PC-3 (cell line): ENCODE results near the gene SHANK2. TPM values are rescaled to one million over a fixed set of nuclear protein-coding genes. Genes with fewer than 3 reads are reported as not detected.

Source experiments
- ATAC-seq: fragments of 200-7000 bp; cut with Tn5 transposase; 2 replicates; pipeline ENCODE4 v1.9.1; 2020; ENCODE audit warnings: mild to moderate bottlenecking, moderate library complexity
- BruUV-seq: library from RNA; stranded (reverse); fragments of 400-500 nt; replicated peaks from 2 replicates; lab custom pipeline; 2021; lab: Mats Ljungman, UMichigan
- CTCF ChIA-PET: fragments of 300-600 bp; sonication (Branson Sonifier 250); formaldehyde crosslinking; loops from one replicate; lab custom pipeline; 2022; ENCODE audit warnings: antibody characterized with exemption; lab: Charles Lee
- POLR2A ChIA-PET: fragments of 300-600 bp; sonication (Branson Sonifier 250); formaldehyde crosslinking; loops from one replicate; lab custom pipeline; 2022; ENCODE audit warnings: antibody characterized with exemption; ENCODE audit not compliant: unreplicated experiment; lab: Charles Lee
- DNase-seq: peaks from one replicate; pipeline ENCODE4 v3.0.0-alpha.2; 2015
- H2AFZ ChIP-seq: fragments of 300-600 bp; sonication (generic); 2 replicates; pipeline ENCODE4 v1.6.0; 2016; ENCODE audit warnings: antibody characterized with exemption, low read length
- H3F3A ChIP-seq: fragments of 300-600 bp; sonication (generic); one replicate; pipeline ENCODE4 v1.6.0; 2017; ENCODE audit warnings: antibody characterized with exemption, low read length, control low read depth, mild to moderate bottlenecking; ENCODE audit not compliant: unreplicated experiment
- H3K27ac ChIP-seq: fragments of 300-600 bp; sonication (generic); 2 replicates; pipeline ENCODE4 v1.5.1; 2016; ENCODE audit warnings: mild to moderate bottlenecking, low read length
- H3K27me3 ChIP-seq: fragments of 300-600 bp; sonication (generic); 2 replicates; pipeline ENCODE4 v1.6.1; 2016; ENCODE audit warnings: low read length, mixed read lengths
- H3K36me3 ChIP-seq: fragments of 300-600 bp; sonication (generic); 2 replicates; pipeline ENCODE4 v1.6.1; 2016; ENCODE audit warnings: low read depth, mixed run types, low read length, mixed read lengths
- H3K4me1 ChIP-seq: fragments of 300-600 bp; sonication (generic); 2 replicates; pipeline ENCODE4 v1.5.1; 2016; ENCODE audit warnings: low read length; ENCODE audit not compliant: insufficient read depth
- H3K4me2 ChIP-seq: fragments of 300-600 bp; sonication (generic); 2 replicates; pipeline ENCODE4 v1.6.0; 2016; ENCODE audit warnings: low read length
- H3K4me3 ChIP-seq: fragments of 300-600 bp; sonication (generic); 2 replicates; pipeline ENCODE4 v1.5.1; 2016; ENCODE audit warnings: mild to moderate bottlenecking, low read length, mixed read lengths
- H3K79me2 ChIP-seq: fragments of 300-600 bp; sonication (generic); 2 replicates; pipeline ENCODE4 v1.6.1; 2017; ENCODE audit warnings: low read length, mixed read lengths
- H3K9ac ChIP-seq: fragments of 300-600 bp; sonication (generic); 2 replicates; pipeline ENCODE4 v1.6.0; 2016; ENCODE audit warnings: mild to moderate bottlenecking, low read length
- H3K9me2 ChIP-seq: fragments of 300-600 bp; sonication (generic); replicated peaks from 2 replicates; pipeline ENCODE4 v1.6.1; 2016; ENCODE audit warnings: mixed run types, low read length, mixed read lengths
- H3K9me3 ChIP-seq: fragments of 300-600 bp; sonication (generic); 2 replicates; pipeline ENCODE4 v1.6.1; 2016; ENCODE audit warnings: low read length, mixed read lengths
- H4K20me1 ChIP-seq: fragments of 300-600 bp; sonication (generic); 2 replicates; pipeline ENCODE4 v1.6.1; 2016; ENCODE audit warnings: low read length, mixed read lengths
- EZH2 ChIP-seq: fragments of 300-600 bp; sonication (generic); IDR thresholded peaks from one replicate; pipeline ENCODE4 v1.6.1; 2017; ENCODE audit warnings: antibody characterized with exemption, mild to moderate bottlenecking, low read length; ENCODE audit not compliant: unreplicated experiment
- EZH2phosphoT487 ChIP-seq: fragments of 300-600 bp; sonication (generic); IDR thresholded peaks from 2 replicates; pipeline ENCODE4 v1.6.1; 2018; ENCODE audit warnings: mild to moderate bottlenecking, antibody characterized with exemption, low read length, borderline replicate concordance
- intact Hi-C: fragments of 100-400 bp; cut with micrococcal nuclease; formaldehyde crosslinking; loops from 2 replicates; pipeline ENCODE4 v1.9.0; 2023
- total RNA-seq: library from RNA; depleted of rRNA; stranded (reverse); fragments of >200 nt; gene quantifications from 2 replicates; pipeline ENCODE4 v1.2.3, GENCODE V29; 2014
- TF ChIP-seq, protein P1 (sequence below): fragments of 300-600 bp; sonication (generic); conservative IDR thresholded peaks from 2 replicates; pipeline ENCODE4 v1.5.1; 2017; ENCODE audit warnings: antibody characterized with exemption, low read depth, mild to moderate bottlenecking, low read length

Gene SHANK2
- total RNA-seq, 1 experiment from 2014 or later = 45.0 TPM

GRCh38 chr11:71222318-71223080 is 29.9 kb downstream of the SHANK2 start:
- Histone ChIP-seq H3K9me3 (0 out of 2 replicates have a peak, but pooled peaks cover 4% of the 10 kb centered on the region), H3K79me2 (no peaks in the 10 kb centered on the region), H2AFZ (no peak overlapping the region), H3K27ac (no peak overlapping the region), H3K4me1 (no peaks in the 10 kb centered on the region), H4K20me1 (no peaks in the 10 kb centered on the region), H3K9ac (no peak overlapping the region), H3F3A (no peaks in the 10 kb centered on the region), H3K27me3 (no peaks in the 10 kb centered on the region), H3K9me2 (no peaks in the 10 kb centered on the region), H3K4me2 (no peak overlapping the region), H3K36me3 (peaks cover 18% of the 10 kb centered on the region), H3K4me3 (no peak overlapping the region)
- BruUV-seq = no TSS peak
- TF ChIP-seq, protein P1, sequence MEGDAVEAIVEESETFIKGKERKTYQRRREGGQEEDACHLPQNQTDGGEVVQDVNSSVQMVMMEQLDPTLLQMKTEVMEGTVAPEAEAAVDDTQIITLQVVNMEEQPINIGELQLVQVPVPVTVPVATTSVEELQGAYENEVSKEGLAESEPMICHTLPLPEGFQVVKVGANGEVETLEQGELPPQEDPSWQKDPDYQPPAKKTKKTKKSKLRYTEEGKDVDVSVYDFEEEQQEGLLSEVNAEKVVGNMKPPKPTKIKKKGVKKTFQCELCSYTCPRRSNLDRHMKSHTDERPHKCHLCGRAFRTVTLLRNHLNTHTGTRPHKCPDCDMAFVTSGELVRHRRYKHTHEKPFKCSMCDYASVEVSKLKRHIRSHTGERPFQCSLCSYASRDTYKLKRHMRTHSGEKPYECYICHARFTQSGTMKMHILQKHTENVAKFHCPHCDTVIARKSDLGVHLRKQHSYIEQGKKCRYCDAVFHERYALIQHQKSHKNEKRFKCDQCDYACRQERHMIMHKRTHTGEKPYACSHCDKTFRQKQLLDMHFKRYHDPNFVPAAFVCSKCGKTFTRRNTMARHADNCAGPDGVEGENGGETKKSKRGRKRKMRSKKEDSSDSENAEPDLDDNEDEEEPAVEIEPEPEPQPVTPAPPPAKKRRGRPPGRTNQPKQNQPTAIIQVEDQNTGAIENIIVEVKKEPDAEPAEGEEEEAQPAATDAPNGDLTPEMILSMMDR = no peak
- TF ChIP-seq EZH2phosphoT487 (no peak), EZH2 (no peak)
- DNase-seq (no peak), ATAC-seq (no peak)
- ChIA-PET CTCF (no interaction called here), POLR2A (no interaction called here)
- intact Hi-C loops = no loop called here

GRCh38 chr11:71221821-71222220 is 30.6 kb downstream of the SHANK2 start:
- Histone ChIP-seq H3K9ac (no peak overlapping the region), H2AFZ (no peak overlapping the region), H3K4me1 (no peaks in the 10 kb centered on the region), H3K4me2 (no peak overlapping the region), H3K9me2 (no peaks in the 10 kb centered on the region), H3K79me2 (no peaks in the 10 kb centered on the region), H4K20me1 (no peaks in the 10 kb centered on the region), H3K4me3 (no peak overlapping the region), H3K9me3 (no peaks in the 10 kb centered on the region), H3K27ac (no peak overlapping the region), H3F3A (no peaks in the 10 kb centered on the region), H3K27me3 (no peaks in the 10 kb centered on the region), H3K36me3 (peaks cover 11% of the 10 kb centered on the region)
- ATAC-seq (no peak), DNase-seq (no peak)
- ChIA-PET CTCF (no interaction called here), POLR2A (no interaction called here)
- intact Hi-C loops = no loop called here
- TF ChIP-seq EZH2 (no peak), EZH2phosphoT487 (no peak)
- TF ChIP-seq, protein P1 = no peak
- BruUV-seq = no TSS peak

DNA sequence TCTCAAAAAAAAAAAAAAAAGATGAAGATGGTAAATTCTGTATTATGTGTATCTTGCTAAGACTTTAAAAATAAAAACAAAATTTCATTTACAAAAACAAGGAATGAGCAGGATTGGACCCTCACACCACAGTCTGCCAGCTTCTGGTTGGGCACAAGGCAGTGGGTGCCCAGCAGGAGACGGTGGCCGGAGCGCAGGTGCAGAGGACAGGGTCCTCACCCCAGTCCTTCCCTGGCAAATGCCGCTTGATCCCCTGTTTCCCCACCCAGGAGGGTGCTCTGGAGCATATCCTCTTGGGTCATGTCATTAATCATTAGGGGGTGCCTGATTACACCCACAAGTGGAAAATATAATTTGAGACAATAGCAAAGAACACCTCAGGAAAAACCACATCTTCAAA is 31.2 kb downstream of the SHANK2 start:
- Histone ChIP-seq H3K9me2 (no peaks in the 10 kb centered on the region), H2AFZ (no peak overlapping the region), H3K9ac (no peak overlapping the region), H3K79me2 (no peaks in the 10 kb centered on the region), H3K4me1 (no peaks in the 10 kb centered on the region), H3K9me3 (no peaks in the 10 kb centered on the region), H4K20me1 (no peaks in the 10 kb centered on the region), H3K27ac (no peak overlapping the region), H3K27me3 (no peaks in the 10 kb centered on the region), H3K4me2 (no peak overlapping the region), H3K36me3 (peaks cover 7% of the 10 kb centered on the region; the same call in 1 of the 2 replicates), H3K4me3 (no peak overlapping the region), H3F3A (no peaks in the 10 kb centered on the region)
- intact Hi-C loops = no loop called here
- TF ChIP-seq EZH2phosphoT487 (no peak), EZH2 (no peak)
- TF ChIP-seq, protein P1 = no peak
- DNase-seq = no peak
- ChIA-PET CTCF (no interaction called here), POLR2A (no interaction called here)
- ATAC-seq = no peak
- BruUV-seq = no TSS peak
